Measurements from ENCODE around the gene BNIP5.

The BNIP5 gene

GRCh38 chr6:36335465-36336207, 1.1 kb downstream of the BNIP5 start:
- H3K4me3 ChIP-seq (replicated peaks in 1 of 2; ENCODE audit: low read depth in 2 of 2, low read length in 2 of 2), result no peak overlapping the region
- no peak for DNase-seq (ENCODE audit: low read depth in 2 of 2)
- no peak for TF ChIP-seq CTCF (IDR thresholded peaks at IDR 0.05; ENCODE audit: low read depth, low read length)

DNA sequence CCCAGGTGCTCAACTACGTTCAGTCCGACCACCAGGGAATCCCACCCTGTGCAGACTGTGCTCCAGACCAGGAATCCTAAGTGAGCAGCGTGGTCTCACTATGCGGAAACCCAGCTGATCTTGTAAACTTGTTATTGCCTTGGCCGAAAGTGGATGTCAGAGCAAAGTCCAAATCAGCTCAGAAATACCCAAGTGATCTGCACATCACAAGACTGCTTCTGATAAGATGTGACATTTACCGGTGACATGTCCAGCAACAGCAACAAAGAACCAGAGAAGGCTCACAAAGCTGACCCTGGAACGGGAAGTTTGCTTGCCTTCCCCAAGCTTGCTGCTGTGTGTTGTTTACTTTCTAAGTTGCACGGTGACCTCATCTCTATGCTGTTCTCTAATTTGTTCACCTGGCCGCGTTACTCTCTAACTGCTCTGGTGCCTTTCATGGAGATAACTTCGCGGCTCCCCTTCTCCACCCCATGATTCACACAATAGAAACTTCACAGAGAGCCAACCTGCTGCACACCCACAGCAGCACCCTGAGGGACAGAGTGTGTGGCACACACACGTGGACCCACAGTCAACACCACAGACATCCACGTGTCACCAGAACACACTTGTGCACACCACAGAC, 1.7 kb downstream of the BNIP5 start:
- no peak for DNase-seq (ENCODE audit: low read depth in 2 of 2)
- no peak overlapping the region for H3K4me3 ChIP-seq (replicated peaks in 1 of 2; ENCODE audit: low read depth in 2 of 2, low read length in 2 of 2)
- TF ChIP-seq CTCF (IDR thresholded peaks at IDR 0.05; ENCODE audit: low read depth, low read length), result no peak

DNA sequence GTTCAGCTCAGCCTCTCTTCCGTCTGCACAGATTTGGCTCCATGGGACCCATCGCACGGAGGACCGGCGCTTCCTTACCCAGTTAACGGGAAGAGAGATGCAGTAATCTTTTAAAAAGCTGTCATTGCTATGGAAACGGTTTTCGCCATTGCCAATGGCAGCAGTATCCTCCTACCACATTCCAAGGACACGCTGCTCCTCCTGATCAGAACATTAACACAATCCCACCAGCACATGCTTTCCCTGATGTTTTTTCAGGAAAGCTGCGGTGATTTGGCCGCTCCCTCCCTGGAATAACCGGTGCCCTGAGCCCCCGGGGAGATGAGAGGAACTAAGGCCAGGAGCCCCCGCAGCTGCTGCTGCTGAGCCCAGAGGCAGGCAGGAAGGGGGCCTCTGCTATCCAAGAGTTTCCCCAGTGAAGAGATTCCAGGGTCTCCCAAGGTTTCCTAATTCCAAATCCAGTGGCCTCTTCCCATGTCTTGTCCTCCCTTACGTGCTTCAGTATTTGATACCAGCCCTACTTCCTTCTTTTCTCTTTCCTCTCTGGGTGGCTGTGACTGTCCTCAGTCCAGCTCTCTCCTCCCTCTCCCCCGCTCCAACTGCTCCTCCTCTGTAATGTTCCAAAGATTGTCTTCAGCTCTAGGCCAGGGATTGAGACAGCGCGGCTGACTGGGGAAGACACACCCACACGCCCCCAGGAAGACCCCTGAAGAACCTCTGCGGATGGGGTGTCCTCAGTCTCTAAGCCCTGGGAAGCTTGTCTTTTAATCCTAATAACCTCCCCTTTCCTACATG, 2.6 kb downstream of the BNIP5 start:
- DNase-seq (ENCODE audit: low read depth in 2 of 2), result peak in 1 of 2 donors; percentile 62
- no peak for TF ChIP-seq CTCF (IDR thresholded peaks at IDR 0.05; ENCODE audit: low read depth, low read length)
- no peak overlapping the region for H3K4me3 ChIP-seq (replicated peaks in 1 of 2; ENCODE audit: low read depth in 2 of 2, low read length in 2 of 2)

DNA sequence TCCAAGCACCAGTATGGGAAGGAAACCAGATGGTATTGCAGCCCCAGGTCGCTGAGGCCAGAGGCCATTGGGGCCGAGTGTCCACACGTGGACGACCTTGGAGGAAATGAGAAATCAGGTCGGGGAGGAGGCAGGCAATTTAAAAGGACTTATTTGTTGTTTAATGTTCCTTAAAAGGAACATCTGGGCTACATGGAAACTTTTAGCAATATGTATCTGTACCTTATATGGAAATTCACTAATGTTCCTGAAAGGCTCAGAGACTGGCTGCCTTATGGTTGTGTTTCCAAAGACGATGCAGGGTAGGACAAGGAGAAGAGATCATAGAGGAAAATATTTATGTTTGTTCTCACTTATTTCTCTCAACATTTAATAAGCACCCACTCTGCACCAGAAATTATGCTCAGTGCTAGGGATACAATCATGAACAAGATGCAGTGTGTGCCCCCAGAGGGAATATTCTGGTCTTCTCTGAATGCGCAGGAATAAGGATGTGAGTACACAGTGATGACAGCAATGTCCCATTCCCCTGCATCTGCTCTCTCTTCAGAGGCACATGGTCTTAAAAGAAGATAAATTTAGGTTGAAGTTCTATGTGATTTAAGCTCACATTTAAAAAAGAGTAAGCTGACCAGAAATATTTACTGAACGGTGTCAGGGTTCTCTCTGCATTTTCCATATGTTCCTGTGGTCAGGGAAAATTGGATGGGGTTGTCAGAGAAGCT, 3.4 kb downstream of the BNIP5 start:
- no peak for TF ChIP-seq CTCF (IDR thresholded peaks at IDR 0.05; ENCODE audit: low read depth, low read length)
- no peak overlapping the region for H3K4me3 ChIP-seq (replicated peaks in 1 of 2; ENCODE audit: low read depth in 2 of 2, low read length in 2 of 2)
- DNase-seq (ENCODE audit: low read depth in 2 of 2), result no peak

DNA sequence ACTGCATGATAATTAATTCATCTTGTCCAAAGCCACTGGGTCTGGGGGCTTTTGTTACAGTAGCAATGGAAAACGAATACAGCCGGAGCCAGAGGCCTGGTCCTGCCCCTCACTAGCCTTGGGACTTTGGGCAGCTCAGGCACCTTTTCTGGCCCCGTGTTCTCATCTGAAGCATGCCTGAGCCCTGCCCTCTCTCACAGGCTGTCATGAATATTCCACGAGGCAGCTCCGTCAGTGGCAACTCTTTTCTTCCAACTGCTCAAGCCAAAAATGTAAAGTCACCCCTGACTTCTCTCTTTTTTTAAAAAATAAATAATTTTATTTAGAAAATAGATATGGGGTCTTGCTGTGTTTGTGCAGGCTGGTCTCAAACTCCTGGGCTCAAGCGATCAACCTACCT, 5.3 kb downstream of the BNIP5 start:
- DNase-seq (ENCODE audit: low read depth in 2 of 2), result no peak

More for the DNA sequence above, 5.3 kb downstream of the BNIP5 start:
- TF ChIP-seq CTCF (IDR thresholded peaks at IDR 0.05; ENCODE audit: low read depth, low read length), result no peak
- H3K4me3 ChIP-seq (replicated peaks in 1 of 2; ENCODE audit: low read depth in 2 of 2, low read length in 2 of 2), result no peak overlapping the region
